Measurements from ENCODE around the gene CLK2. TPM values are rescaled to one million over a fixed set of nuclear protein-coding genes. Genes with fewer than 3 reads are reported as not detected.

CLK2 gene
- total and polyA plus RNA-seq, 2 donors (not counting 1 experiment from before 2014, with no cell fraction given), result 26.8 to 34.0 TPM

GRCh38 chr1:155285063-155285462 is 11.8 kb upstream of the CLK2 start:
- Histone ChIP-seq H3K36me3 (ENCODE audit: control insufficient read depth, insufficient read depth, low read length) (no peaks in the 10 kb centered on the region), H3K4me2 (ENCODE audit: extremely low read depth, insufficient read depth, low read length) (no peak overlapping the region), H4K20me1 (ENCODE audit: control insufficient read depth, extremely low read depth, insufficient read depth, low read length) (no peaks in the 10 kb centered on the region), H3K9ac (ENCODE audit: insufficient read depth, low read length) (no peak overlapping the region), H3K4me3 (replicated peaks in 1 of 4; ENCODE audit: control extremely low read depth in 1 of 4, insufficient read depth in 1 of 4, low read depth in 3 of 4, low read length in 4 of 4) (no peak overlapping the region), H3K9me3 (ENCODE audit: control insufficient read depth, insufficient read depth, low read depth, low read length) (no peaks in the 10 kb centered on the region), H3K4me1 (ENCODE audit: control insufficient read depth, extremely low read depth, insufficient read depth, low read length) (no peaks in the 10 kb centered on the region), H3K27ac (ENCODE audit: insufficient read depth, low read length) (no peak overlapping the region), H3K79me2 (ENCODE audit: control insufficient read depth, insufficient read depth, low read length) (no peaks in the 10 kb centered on the region), H3K27me3 (ENCODE audit: control insufficient read depth, insufficient read depth, low read length) (no peaks in the 10 kb centered on the region), H2AFZ (ENCODE audit: low read length) (no peak overlapping the region)
- no peak for DNase-seq (ENCODE audit: low read depth in 2 of 2)
- TF ChIP-seq CTCF (conservative IDR thresholded peaks at IDR 0.05 in 1 of 2, IDR thresholded peaks at IDR 0.05 in 1 of 2; ENCODE audit: low read depth in 1 of 2, low read length in 2 of 2) (no peak), EZH2 (IDR thresholded peaks at IDR 0.05; ENCODE audit: low read length, missing control alignments) (no peak)

DNA sequence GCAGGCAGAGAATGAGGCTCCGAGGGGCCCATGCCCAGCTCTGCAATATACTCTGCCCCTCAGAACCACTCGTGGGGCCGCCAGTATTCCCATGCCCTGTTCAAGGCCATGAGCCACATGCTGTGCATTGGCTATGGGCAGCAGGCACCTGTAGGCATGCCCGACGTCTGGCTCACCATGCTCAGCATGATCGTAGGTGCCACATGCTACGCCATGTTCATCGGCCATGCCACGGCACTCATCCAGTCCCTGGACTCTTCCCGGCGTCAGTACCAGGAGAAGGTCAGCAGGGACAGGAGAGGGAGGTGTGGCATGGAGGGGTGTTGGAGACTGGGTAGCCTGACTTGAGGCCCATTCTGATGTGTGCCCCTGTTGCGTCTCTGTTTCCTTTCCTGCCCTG is 11.2 kb upstream of the CLK2 start:
- no peaks in the 10 kb centered on the region for H4K20me1 ChIP-seq (ENCODE audit: control insufficient read depth, extremely low read depth, insufficient read depth, low read length)
- no peak overlapping the region for H3K9ac ChIP-seq (ENCODE audit: insufficient read depth, low read length)
- no peaks in the 10 kb centered on the region for H3K79me2 ChIP-seq (ENCODE audit: control insufficient read depth, insufficient read depth, low read length)
- TF ChIP-seq EZH2 (IDR thresholded peaks at IDR 0.05; ENCODE audit: low read length, missing control alignments) (no peak), CTCF (conservative IDR thresholded peaks at IDR 0.05 in 1 of 2, IDR thresholded peaks at IDR 0.05 in 1 of 2; ENCODE audit: low read depth in 1 of 2, low read length in 2 of 2) (no peak)
- no peaks in the 10 kb centered on the region for H3K36me3 ChIP-seq (ENCODE audit: control insufficient read depth, insufficient read depth, low read length)
- H2AFZ ChIP-seq (ENCODE audit: low read length), result no peak overlapping the region
- no peaks in the 10 kb centered on the region for H3K27me3 ChIP-seq (ENCODE audit: control insufficient read depth, insufficient read depth, low read length)
- H3K27ac ChIP-seq (ENCODE audit: insufficient read depth, low read length), result no peak overlapping the region
- no peaks in the 10 kb centered on the region for H3K4me1 ChIP-seq (ENCODE audit: control insufficient read depth, extremely low read depth, insufficient read depth, low read length)
- no peak overlapping the region for H3K4me2 ChIP-seq (ENCODE audit: extremely low read depth, insufficient read depth, low read length)
- DNase-seq (ENCODE audit: low read depth in 2 of 2), result no peak
- H3K4me3 ChIP-seq (replicated peaks in 1 of 4; ENCODE audit: control extremely low read depth in 1 of 4, insufficient read depth in 1 of 4, low read depth in 3 of 4, low read length in 4 of 4), result no peak overlapping the region
- no peaks in the 10 kb centered on the region for H3K9me3 ChIP-seq (ENCODE audit: control insufficient read depth, insufficient read depth, low read depth, low read length)

DNA sequence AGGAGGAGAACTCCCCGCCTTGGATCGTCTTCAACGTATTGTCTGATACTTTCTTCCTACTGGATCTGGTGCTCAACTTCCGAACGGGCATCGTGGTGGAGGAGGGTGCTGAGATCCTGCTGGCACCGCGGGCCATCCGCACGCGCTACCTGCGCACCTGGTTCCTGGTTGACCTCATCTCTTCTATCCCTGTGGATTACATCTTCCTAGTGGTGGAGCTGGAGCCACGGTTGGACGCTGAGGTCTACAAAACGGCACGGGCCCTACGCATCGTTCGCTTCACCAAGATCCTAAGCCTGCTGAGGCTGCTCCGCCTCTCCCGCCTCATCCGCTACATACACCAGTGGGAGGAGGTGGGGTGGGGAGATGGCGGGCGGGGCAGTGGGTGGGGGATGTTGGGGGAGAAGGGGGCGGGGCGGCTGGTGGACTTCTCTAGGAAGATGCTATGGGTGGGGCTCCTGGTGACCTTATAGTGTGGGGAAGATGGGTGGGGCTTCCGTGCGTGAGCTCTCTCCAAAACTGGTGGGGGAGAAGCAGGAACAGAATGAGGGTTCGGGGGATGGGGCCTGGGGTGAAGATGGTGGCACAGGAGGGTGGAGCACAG is 9.3 kb upstream of the CLK2 start:
- no peak for DNase-seq (ENCODE audit: low read depth in 2 of 2)
- TF ChIP-seq EZH2 (IDR thresholded peaks at IDR 0.05; ENCODE audit: low read length, missing control alignments) (no peak), CTCF (conservative IDR thresholded peaks at IDR 0.05 in 1 of 2, IDR thresholded peaks at IDR 0.05 in 1 of 2; ENCODE audit: low read depth in 1 of 2, low read length in 2 of 2) (no peak)

More for the DNA sequence above, 9.3 kb upstream of the CLK2 start:
- H4K20me1 ChIP-seq (ENCODE audit: control insufficient read depth, extremely low read depth, insufficient read depth, low read length), result no peaks in the 10 kb centered on the region
- H3K9ac ChIP-seq (ENCODE audit: insufficient read depth, low read length), result no peak overlapping the region
- no peaks in the 10 kb centered on the region for H3K79me2 ChIP-seq (ENCODE audit: control insufficient read depth, insufficient read depth, low read length)
- no peaks in the 10 kb centered on the region for H3K27me3 ChIP-seq (ENCODE audit: control insufficient read depth, insufficient read depth, low read length)
- no peak overlapping the region for H2AFZ ChIP-seq (ENCODE audit: low read length)
- no peak overlapping the region for H3K4me2 ChIP-seq (ENCODE audit: extremely low read depth, insufficient read depth, low read length)
- H3K4me1 ChIP-seq (ENCODE audit: control insufficient read depth, extremely low read depth, insufficient read depth, low read length), result peaks cover 5% of the 10 kb centered on the region
- no peaks in the 10 kb centered on the region for H3K36me3 ChIP-seq (ENCODE audit: control insufficient read depth, insufficient read depth, low read length)
- no peaks in the 10 kb centered on the region for H3K9me3 ChIP-seq (ENCODE audit: control insufficient read depth, insufficient read depth, low read depth, low read length)
- no peak overlapping the region for H3K27ac ChIP-seq (ENCODE audit: insufficient read depth, low read length)
- H3K4me3 ChIP-seq (replicated peaks in 1 of 4; ENCODE audit: control extremely low read depth in 1 of 4, insufficient read depth in 1 of 4, low read depth in 3 of 4, low read length in 4 of 4), result no peak overlapping the region

Data from fibroblast of lung (primary cell).